Measurements from ENCODE around the gene SHANK1. TPM values are rescaled to one million over a fixed set of nuclear protein-coding genes. Genes with fewer than 3 reads are reported as not detected.

The SHANK1 gene
- total RNA-seq, 1 experiment from 2014 or later, result 0.47 TPM

- Histone ChIP-seq H3F3A (ENCODE audit: low read length, unreplicated experiment) (no peaks in the 10 kb centered on the region), H3K79me2 (ENCODE audit: low read length) (no peaks in the 10 kb centered on the region), H3K9me3 (ENCODE audit: low read length) (no peaks in the 10 kb centered on the region), H3K4me1 (ENCODE audit: insufficient read depth, low read length) (peaks cover 15% of the 10 kb centered on the region), H4K20me1 (ENCODE audit: low read length) (no peaks in the 10 kb centered on the region), H3K9ac (ENCODE audit: low read length) (no peak overlapping the region), H3K4me3 (ENCODE audit: low read length) (no peak overlapping the region), H3K9me2 (replicated peaks; ENCODE audit: low read length) (no peaks in the 10 kb centered on the region), H3K4me2 (ENCODE audit: low read length) (no peak overlapping the region), H2AFZ (ENCODE audit: low read length) (no peak overlapping the region), H3K27ac (ENCODE audit: low read length) (no peak overlapping the region), H3K36me3 (ENCODE audit: low read depth, low read length) (no peaks in the 10 kb centered on the region), H3K27me3 (ENCODE audit: low read length) (peaks cover 35% of the 10 kb centered on the region)
- ATAC-seq (no peak), DNase-seq (no peak)
- ChIA-PET CTCF (no interaction called here), POLR2A (ENCODE audit: unreplicated experiment) (no interaction called here)
- intact Hi-C loops (cut with micrococcal nuclease), result no loop called here
- no peak for TF ChIP-seq EZH2 (IDR thresholded peaks at IDR 0.05; ENCODE audit: low read length, unreplicated experiment)
- no peak for TF ChIP-seq CTCF (conservative IDR thresholded peaks at IDR 0.05; ENCODE audit: low read depth, low read length)
- no peak for TF ChIP-seq EZH2phosphoT487 (IDR thresholded peaks at IDR 0.05; ENCODE audit: borderline replicate concordance, low read length)
- no TSS peak for BruUV-seq (replicated peaks)
These were observed 18.1 kb downstream of the SHANK1 start for GRCh38 chr19:50701367-50701985.

GRCh38 chr19:50697414-50698124 is 22.0 kb downstream of the SHANK1 start:
- 0 out of 2 replicates have a peak, but pooled peaks cover 4% of the 10 kb centered on the region for H3K4me1 ChIP-seq (ENCODE audit: insufficient read depth, low read length)
- no peak overlapping the region for H3K27ac ChIP-seq (ENCODE audit: low read length)
- H2AFZ ChIP-seq (ENCODE audit: low read length), result no peak overlapping the region
- no peaks in the 10 kb centered on the region for H3K9me3 ChIP-seq (ENCODE audit: low read length)
- H3K9ac ChIP-seq (ENCODE audit: low read length), result no peak overlapping the region
- POLR2A ChIA-PET (ENCODE audit: unreplicated experiment), result no interaction called here
- TF ChIP-seq EZH2 (IDR thresholded peaks at IDR 0.05; ENCODE audit: low read length, unreplicated experiment) (no peak), EZH2phosphoT487 (IDR thresholded peaks at IDR 0.05; ENCODE audit: borderline replicate concordance, low read length) (no peak), CTCF (conservative IDR thresholded peaks at IDR 0.05; ENCODE audit: low read depth, low read length) (no peak)
- H3K36me3 ChIP-seq (ENCODE audit: low read depth, low read length), result no peaks in the 10 kb centered on the region
- no peak overlapping the region for H3K4me3 ChIP-seq (ENCODE audit: low read length)
- ATAC-seq (no peak), DNase-seq (no peak)
- no peaks in the 10 kb centered on the region for H3K9me2 ChIP-seq (replicated peaks; ENCODE audit: low read length)
- no peaks in the 10 kb centered on the region; the same call in 1 of the 2 replicates for H4K20me1 ChIP-seq (ENCODE audit: low read length)
- H3K79me2 ChIP-seq (ENCODE audit: low read length), result no peaks in the 10 kb centered on the region
- intact Hi-C loops (cut with micrococcal nuclease), result no loop called here
- no peaks in the 10 kb centered on the region for H3F3A ChIP-seq (ENCODE audit: low read length, unreplicated experiment)
- peaks cover 49% of the 10 kb centered on the region for H3K27me3 ChIP-seq (ENCODE audit: low read length)
- CTCF ChIA-PET, result no interaction called here
- no TSS peak for BruUV-seq (replicated peaks)
- H3K4me2 ChIP-seq (ENCODE audit: low read length), result no peak overlapping the region

- DNase-seq (no peak), ATAC-seq (no peak)
- Histone ChIP-seq H3K79me2 (ENCODE audit: low read length) (no peaks in the 10 kb centered on the region), H4K20me1 (ENCODE audit: low read length) (no peaks in the 10 kb centered on the region; the same call in 1 of the 2 replicates), H3K27me3 (ENCODE audit: low read length) (peaks cover 56% of the 10 kb centered on the region), H3K9me2 (replicated peaks; ENCODE audit: low read length) (no peaks in the 10 kb centered on the region), H3K4me2 (ENCODE audit: low read length) (no peak overlapping the region), H3K36me3 (ENCODE audit: low read depth, low read length) (no peaks in the 10 kb centered on the region), H3K4me3 (ENCODE audit: low read length) (no peak overlapping the region), H3K27ac (ENCODE audit: low read length) (no peak overlapping the region), H2AFZ (ENCODE audit: low read length) (no peak overlapping the region), H3K9ac (ENCODE audit: low read length) (no peak overlapping the region), H3F3A (ENCODE audit: low read length, unreplicated experiment) (no peaks in the 10 kb centered on the region), H3K4me1 (ENCODE audit: insufficient read depth, low read length) (no peaks in the 10 kb centered on the region), H3K9me3 (ENCODE audit: low read length) (no peaks in the 10 kb centered on the region)
- BruUV-seq (replicated peaks), result no TSS peak
- TF ChIP-seq CTCF (conservative IDR thresholded peaks at IDR 0.05; ENCODE audit: low read depth, low read length), result no peak
- TF ChIP-seq EZH2phosphoT487 (IDR thresholded peaks at IDR 0.05; ENCODE audit: borderline replicate concordance, low read length), result no peak
- TF ChIP-seq EZH2 (IDR thresholded peaks at IDR 0.05; ENCODE audit: low read length, unreplicated experiment), result no peak
- ChIA-PET CTCF (no interaction called here), POLR2A (ENCODE audit: unreplicated experiment) (no interaction called here)
- intact Hi-C loops (cut with micrococcal nuclease), result no loop called here
These were observed 23.5 kb downstream of the SHANK1 start for GRCh38 chr19:50696094-50696483.
